ENCODE data around the gene ZNF24. TPM values are rescaled to one million over a fixed set of nuclear protein-coding genes. Genes with fewer than 3 reads are reported as not detected.

The ZNF24 gene
- total and polyA plus RNA-seq, 2 experiments from 2014 or later, result 52.4 to 75.2 TPM

- no peak for TF ChIP-seq ZNF462 (CRISPR knock-in tag; IDR thresholded peaks at IDR 0.05)
- no peak for TF ChIP-seq REST (IDR thresholded peaks at IDR 0.05; ENCODE audit: unreplicated experiment)
- TF ChIP-seq JUNB (IDR thresholded peaks at IDR 0.05; ENCODE audit: unreplicated experiment), result no peak
- TF ChIP-seq ZNF114 (CRISPR knock-in tag; IDR thresholded peaks at IDR 0.05), result no peak
- no peak for TF ChIP-seq CREB1 (CRISPR knock-in tag; IDR thresholded peaks at IDR 0.05; ENCODE audit: low read depth)
- TF ChIP-seq POLR2AphosphoS5 (IDR thresholded peaks at IDR 0.05; ENCODE audit: low read depth), result no peak
Observed at GRCh38 chr18:35303610-35304009, 40.6 kb downstream of the ZNF24 start (continued).

DNA sequence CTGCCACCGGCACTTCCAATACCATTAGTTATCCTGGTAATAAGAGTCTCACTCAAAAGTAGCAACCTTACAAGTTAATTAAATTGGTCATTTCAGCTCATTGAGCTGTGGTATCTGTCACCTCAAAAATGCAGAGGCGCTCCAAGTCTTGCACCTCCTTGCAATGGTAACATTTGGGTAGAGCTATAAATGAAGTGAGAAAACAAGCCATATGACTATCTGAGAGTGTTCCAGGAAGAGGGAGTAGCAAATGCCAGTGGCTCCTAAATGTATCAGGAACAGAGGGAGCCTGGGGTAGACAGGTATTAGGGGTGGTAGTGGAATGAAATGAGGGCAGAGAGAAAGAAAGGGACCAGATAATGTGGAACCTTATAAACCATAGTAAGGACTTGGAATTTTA is 48.2 kb downstream of the ZNF24 start:
- Histone ChIP-seq H2AFZ (no peak overlapping the region), H3K9me2 (ENCODE audit: insufficient read depth) (no peaks in the 10 kb centered on the region), H3K4me2 (no peak overlapping the region), H3F3A (replicated peaks; ENCODE audit: low read depth) (no peaks in the 10 kb centered on the region), H3K4me3 (no peak overlapping the region), H3K79me2 (replicated peaks; ENCODE audit: insufficient read depth) (peaks cover 52% of the 10 kb centered on the region), H4K20me1 (replicated peaks; ENCODE audit: insufficient read depth) (peaks cover 5% of the 10 kb centered on the region), H3K4me1 (ENCODE audit: insufficient read depth) (peaks cover 3% of the 10 kb centered on the region; the same call in 1 of the 2 replicates), H3K27me3 (ENCODE audit: insufficient read depth) (no peaks in the 10 kb centered on the region), H3K27ac (ENCODE audit: low read depth) (no peak overlapping the region), H3K36me3 (ENCODE audit: insufficient read depth) (peaks cover 2% of the 10 kb centered on the region; the same call in 1 of the 2 replicates)
- Mint-ChIP-seq H3K27ac (no peak overlapping the region), H3K9me3 (peaks cover 4% of the 10 kb centered on the region; the same call in 1 of the 3 replicates), H3K36me3 (ENCODE audit: low read depth) (peaks cover 43% of the 10 kb centered on the region), H3K4me1 (peaks cover 6% of the 10 kb centered on the region), H3K27me3 (ENCODE audit: insufficient read depth, low read depth, poor library complexity) (no peaks in the 10 kb centered on the region), H3K4me3 (no peak overlapping the region)
- DNase-seq (ENCODE audit: low spot score) (no peak), ATAC-seq (no peak)
- TF ChIP-seq ZNF462 (CRISPR knock-in tag; IDR thresholded peaks at IDR 0.05) (no peak), STAT1 (IDR thresholded peaks at IDR 0.05; ENCODE audit: unreplicated experiment) (no peak)
